Kidney epithelial cell (primary cell): Measurements from ENCODE around the gene ASCL1. TPM values are rescaled to one million over a fixed set of nuclear protein-coding genes. Genes with fewer than 3 reads are reported as not detected.

ENCODE experiments used
- DNase-seq: peaks from one replicate; pipeline ENCODE4 v3.0.0-alpha.2; 2010; ENCODE audit warnings: low read depth
- H3K27me3 ChIP-seq: 2 replicates; pipeline ENCODE4 v1.6.0; 2011; ENCODE audit warnings: low read length; ENCODE audit not compliant: control insufficient read depth, insufficient read depth
- H3K36me3 ChIP-seq: 2 replicates; pipeline ENCODE4 v1.5.1; 2011; ENCODE audit warnings: low read length; ENCODE audit not compliant: control insufficient read depth, insufficient read depth
- H3K4me3 ChIP-seq: 2 replicates; pipeline ENCODE4 v1.5.1; 2011; ENCODE audit warnings: low read depth, mild to moderate bottlenecking, control low read depth, low read length
- total RNA-seq: library from RNA; depleted of rRNA; stranded (reverse); fragments of >200 nt; gene quantifications from 2 replicates; pipeline ENCODE4 v1.2.3, GENCODE V29; 2015
- TF ChIP-seq, protein P1 (sequence below): IDR thresholded peaks from 2 replicates; pipeline ENCODE4 v1.5.1; 2011; ENCODE audit warnings: mild to moderate bottlenecking, moderate library complexity, low read length, control low read depth, inconsistent platforms; ENCODE audit not compliant: insufficient read depth, poor library complexity, severe bottlenecking

ASCL1 gene
- total RNA-seq, 1 donor from 2014 or later: not detected

- Histone ChIP-seq H3K36me3 (no peaks in the 10 kb centered on the region), H3K27me3 (peaks cover 82% of the 10 kb centered on the region), H3K4me3 (no peak overlapping the region)
- TF ChIP-seq, protein P1, sequence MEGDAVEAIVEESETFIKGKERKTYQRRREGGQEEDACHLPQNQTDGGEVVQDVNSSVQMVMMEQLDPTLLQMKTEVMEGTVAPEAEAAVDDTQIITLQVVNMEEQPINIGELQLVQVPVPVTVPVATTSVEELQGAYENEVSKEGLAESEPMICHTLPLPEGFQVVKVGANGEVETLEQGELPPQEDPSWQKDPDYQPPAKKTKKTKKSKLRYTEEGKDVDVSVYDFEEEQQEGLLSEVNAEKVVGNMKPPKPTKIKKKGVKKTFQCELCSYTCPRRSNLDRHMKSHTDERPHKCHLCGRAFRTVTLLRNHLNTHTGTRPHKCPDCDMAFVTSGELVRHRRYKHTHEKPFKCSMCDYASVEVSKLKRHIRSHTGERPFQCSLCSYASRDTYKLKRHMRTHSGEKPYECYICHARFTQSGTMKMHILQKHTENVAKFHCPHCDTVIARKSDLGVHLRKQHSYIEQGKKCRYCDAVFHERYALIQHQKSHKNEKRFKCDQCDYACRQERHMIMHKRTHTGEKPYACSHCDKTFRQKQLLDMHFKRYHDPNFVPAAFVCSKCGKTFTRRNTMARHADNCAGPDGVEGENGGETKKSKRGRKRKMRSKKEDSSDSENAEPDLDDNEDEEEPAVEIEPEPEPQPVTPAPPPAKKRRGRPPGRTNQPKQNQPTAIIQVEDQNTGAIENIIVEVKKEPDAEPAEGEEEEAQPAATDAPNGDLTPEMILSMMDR: no peak
- DNase-seq: no peak
These were observed 3.4 kb downstream of the ASCL1 start for GRCh38 chr12:102960766-102961465.

- Histone ChIP-seq H3K27me3 (peaks cover 82% of the 10 kb centered on the region), H3K4me3 (no peak overlapping the region), H3K36me3 (no peaks in the 10 kb centered on the region)
- no peak for DNase-seq
- TF ChIP-seq, protein P1: no peak
These were observed 4.0 kb downstream of the ASCL1 start for GRCh38 chr12:102961466-102961855.

GRCh38 chr12:102962532-102962931 lies 5.1 kb downstream of the ASCL1 start:
- H3K36me3 ChIP-seq: no peaks in the 10 kb centered on the region
- H3K4me3 ChIP-seq: no peak overlapping the region
- TF ChIP-seq, protein P1: no peak
- H3K27me3 ChIP-seq: peaks cover 78% of the 10 kb centered on the region
- DNase-seq: no peak

DNA sequence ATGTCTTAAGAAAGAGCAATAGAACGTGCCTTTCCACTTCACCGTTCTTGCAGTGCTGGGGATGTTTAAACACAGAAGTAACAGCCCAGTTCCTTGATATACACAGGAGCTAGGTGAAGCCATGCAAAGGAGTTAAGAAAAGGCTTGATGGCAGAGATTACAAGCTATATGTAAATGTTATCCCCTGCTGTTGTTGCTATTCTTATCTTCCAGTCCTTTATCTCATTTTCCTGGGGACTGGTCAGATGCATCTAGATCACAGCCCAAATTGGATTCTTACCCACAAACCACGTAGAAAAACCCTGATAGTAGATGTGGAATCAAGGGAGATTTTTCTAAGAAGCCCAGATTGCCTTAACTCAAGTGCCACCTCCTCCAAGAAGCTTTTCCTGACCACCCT lies 5.5 kb downstream of the ASCL1 start:
- Histone ChIP-seq H3K4me3 (no peak overlapping the region), H3K36me3 (no peaks in the 10 kb centered on the region), H3K27me3 (peaks cover 75% of the 10 kb centered on the region)
- TF ChIP-seq, protein P1: no peak
- no peak for DNase-seq

DNA sequence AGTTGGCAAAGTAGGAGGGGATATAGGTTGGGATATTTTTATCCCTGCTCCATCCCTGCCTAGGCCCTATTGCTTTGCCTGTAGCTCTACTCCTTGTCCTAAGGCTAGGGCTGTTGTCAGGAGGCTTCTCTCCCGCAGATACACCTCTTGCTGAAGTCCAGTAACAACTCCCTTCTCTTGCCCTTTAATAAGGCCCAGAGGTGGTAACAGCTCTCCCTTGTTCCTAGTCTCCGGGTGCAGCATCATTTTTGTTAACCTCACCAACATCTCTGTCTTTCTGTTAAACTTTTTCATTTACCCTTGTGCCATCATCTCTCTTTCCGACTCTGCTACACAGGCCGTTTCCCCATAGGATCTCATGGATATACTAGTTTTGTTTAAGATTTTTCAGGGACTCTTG lies 6.3 kb downstream of the ASCL1 start:
- Histone ChIP-seq H3K4me3 (no peak overlapping the region), H3K27me3 (peaks cover 67% of the 10 kb centered on the region), H3K36me3 (no peaks in the 10 kb centered on the region)
- TF ChIP-seq, protein P1: no peak
- DNase-seq: no peak

- TF ChIP-seq, protein P1: no peak
- Histone ChIP-seq H3K36me3 (no peaks in the 10 kb centered on the region), H3K4me3 (no peak overlapping the region), H3K27me3 (peaks cover 58% of the 10 kb centered on the region)
- DNase-seq: no peak
These were observed 7.4 kb downstream of the ASCL1 start for GRCh38 chr12:102964872-102965271.
